MV-4-11 (cell line): ENCODE data around the gene VEZT.
"Not testable (repeated sequence)": the region's sequence is repeated elsewhere in the genome, so short reads cannot be mapped to it uniquely, and the experiment has no call there.

Experiments
- DNase-seq: peaks from one replicate; lab custom pipeline; 2025; lab: John Stamatoyannopoulos, UW

Gene VEZT

GRCh38 chr12:95257541-95257940 lies 39.9 kb downstream of the VEZT start:
- DNase-seq = no peak

DNA sequence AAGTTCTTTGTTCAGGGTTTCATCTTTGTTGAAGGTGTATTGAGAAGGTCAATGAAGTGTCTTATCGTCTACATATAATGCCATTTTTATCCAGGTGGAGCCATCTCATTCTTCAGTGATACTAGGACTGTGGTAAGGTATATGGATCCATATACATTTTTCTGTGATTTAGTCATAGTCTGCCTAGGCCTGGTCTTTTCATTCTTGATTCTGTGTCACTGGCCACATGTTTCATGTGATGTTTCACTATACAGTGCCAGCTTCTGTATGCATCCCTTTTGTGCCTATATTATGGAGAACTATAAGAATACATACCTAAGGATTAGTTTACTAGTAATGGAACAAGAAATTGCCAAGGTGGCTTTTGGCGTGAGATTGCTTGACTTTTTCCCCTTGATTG lies 40.5 kb downstream of the VEZT start:
- no peak for DNase-seq

DNA sequence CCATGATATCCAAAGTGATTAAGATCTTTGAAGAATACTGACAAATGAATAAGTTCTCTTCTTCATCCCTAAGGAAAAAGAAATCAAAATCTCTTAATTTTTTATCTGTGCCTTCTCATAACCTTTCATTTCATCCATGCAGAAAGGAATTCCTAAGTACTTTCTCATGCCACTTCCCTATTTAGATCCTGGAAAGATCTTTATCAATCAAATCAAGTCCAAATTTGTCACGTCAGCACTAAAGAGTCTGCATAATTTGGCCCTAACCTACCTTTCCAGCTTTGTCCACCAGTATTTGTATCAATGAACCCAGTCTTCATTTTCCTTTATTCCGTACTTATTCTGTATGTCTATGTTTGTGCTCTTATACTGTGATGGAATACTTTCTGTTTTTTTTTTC lies 41.2 kb downstream of the VEZT start:
- DNase-seq = no peak

GRCh38 chr12:95259368-95259767 lies 41.8 kb downstream of the VEZT start:
- DNase-seq = no peak

GRCh38 chr12:95261109-95261508 lies 43.5 kb downstream of the VEZT start:
- DNase-seq = no peak

DNA sequence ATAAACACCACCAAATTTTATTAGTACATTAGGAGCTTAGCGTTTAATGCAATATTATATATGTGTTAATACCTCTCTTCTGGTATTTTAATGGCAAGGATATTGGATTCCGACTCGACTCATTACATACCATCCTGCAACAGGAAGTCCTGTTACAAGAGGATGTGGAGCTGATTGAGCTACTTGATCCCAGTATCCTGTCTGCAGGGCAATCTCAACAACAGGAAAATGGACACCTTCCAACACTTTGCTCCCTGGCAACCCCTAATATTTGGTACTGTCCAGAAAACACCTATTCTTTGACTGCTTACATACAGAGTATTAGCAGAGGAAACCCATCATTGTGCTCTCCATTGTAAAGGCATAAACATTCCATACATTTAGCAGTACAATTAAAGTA lies 45.2 kb downstream of the VEZT start:
- no peak for DNase-seq

- no peak for DNase-seq
These were observed 48.2 kb downstream of the VEZT start for GRCh38 chr12:95265765-95266164.

DNA sequence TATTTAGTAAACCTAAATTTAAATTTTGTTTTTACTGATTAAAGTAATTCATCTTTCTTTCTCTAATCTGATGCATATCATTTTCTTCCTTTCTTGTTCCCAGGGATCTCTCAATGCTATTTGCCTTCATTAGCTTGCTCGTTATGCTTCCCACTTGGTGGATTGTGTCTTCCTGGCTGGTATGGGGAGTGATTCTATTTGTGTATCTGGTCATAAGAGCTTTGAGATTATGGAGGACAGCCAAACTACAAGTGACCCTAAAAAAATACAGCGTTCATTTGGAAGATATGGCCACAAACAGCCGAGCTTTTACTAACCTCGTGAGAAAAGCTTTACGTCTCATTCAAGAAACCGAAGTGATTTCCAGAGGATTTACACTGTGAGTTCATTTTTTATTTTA lies 48.6 kb downstream of the VEZT start:
- no peak for DNase-seq

GRCh38 chr12:95269892-95270291 lies 52.3 kb downstream of the VEZT start:
- DNase-seq = no peak

DNA sequence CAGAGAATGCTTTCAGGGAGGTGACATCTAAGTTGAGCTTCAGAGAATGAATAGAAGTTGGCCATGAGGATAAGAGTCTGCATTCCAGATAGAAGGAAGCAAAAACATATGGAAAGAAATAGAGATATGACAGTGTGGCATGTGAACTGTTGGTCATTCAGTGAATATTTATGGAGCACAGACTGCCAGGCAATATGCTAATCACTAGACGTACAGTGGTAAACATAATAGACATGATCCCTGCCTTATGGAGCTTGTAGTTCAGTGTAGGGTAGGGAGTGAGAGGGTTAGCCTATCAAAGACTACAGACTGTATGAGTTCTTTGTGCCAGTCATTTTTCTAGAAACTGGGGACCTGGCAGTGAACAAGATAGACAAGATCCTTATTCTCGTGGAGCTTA lies 53.9 kb downstream of the VEZT start:
- no peak for DNase-seq

DNA sequence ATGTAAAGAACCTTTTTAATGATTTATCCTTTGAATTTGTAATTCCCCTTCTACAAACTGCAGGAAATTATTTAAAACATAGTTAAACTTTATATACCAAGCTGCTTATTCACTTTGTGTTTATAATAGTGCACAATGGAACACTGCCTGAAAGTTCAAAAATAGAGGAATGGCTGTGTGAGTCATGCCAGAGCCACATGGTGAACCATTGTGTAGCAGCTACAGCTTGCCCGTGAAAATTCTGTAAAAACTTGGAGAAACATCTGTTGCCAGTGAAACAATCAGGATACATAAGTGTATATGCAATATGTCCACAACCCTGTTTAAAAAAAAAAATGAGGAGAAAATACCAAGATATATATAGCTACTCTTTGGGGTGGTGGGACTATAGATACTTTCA lies 59.5 kb downstream of the VEZT start:
- DNase-seq = no peak

- DNase-seq = no peak
These were observed 62.2 kb downstream of the VEZT start for GRCh38 chr12:95279856-95280255.

GRCh38 chr12:95282266-95282665 lies 64.7 kb downstream of the VEZT start:
- DNase-seq = no peak

DNA sequence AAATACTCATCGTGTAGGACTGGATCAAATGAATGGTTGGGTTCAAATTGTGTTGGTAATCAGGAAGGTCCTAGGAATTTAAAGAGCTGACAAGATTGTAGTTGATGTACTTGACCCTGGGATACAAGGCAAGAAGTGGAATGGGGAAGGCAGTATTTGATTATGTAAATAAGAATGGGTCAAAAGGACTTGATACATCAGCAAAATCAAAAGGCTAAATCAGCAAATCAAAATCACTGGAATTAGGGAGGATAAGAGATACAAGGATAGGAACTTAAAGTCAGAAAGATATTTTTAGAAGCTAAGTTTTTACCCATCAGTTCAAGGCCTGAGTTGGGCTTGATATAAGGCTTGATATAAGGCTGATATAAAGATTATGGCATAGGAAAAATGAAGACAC lies 65.8 kb downstream of the VEZT start:
- DNase-seq = no peak

- no peak for DNase-seq
These were observed 69.1 kb downstream of the VEZT start for GRCh38 chr12:95286713-95287112.

DNA sequence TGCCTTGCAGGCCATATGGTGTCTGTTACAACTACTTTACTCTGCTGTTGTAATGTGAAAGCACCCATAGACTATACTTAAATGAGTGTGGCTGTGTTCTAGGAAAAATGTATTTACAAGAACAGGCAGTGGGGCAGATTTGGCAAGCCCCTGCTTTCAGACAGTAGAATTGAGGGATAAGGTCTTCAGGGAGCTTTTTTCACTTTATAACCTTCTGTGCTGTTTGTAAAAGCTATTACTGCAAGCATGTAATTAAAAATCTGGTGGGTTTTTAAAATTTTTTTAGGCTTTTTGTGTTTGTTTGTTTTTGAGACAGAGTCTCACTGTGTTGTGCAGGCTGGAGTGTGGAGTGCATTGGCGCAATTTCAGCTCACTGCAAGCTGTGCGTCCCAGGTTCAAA lies 73.9 kb downstream of the VEZT start:
- DNase-seq = no peak

GRCh38 chr12:95298916-95299315 lies 81.3 kb downstream of the VEZT start:
- no peak for DNase-seq

- DNase-seq = no peak
These were observed 82.7 kb downstream of the VEZT start for GRCh38 chr12:95300286-95300685.

- no peak for DNase-seq
These were observed 85.9 kb downstream of the VEZT start for GRCh38 chr12:95303476-95303875.

GRCh38 chr12:95304673-95305198 lies 87.1 kb downstream of the VEZT start:
- no peak for DNase-seq

DNA sequence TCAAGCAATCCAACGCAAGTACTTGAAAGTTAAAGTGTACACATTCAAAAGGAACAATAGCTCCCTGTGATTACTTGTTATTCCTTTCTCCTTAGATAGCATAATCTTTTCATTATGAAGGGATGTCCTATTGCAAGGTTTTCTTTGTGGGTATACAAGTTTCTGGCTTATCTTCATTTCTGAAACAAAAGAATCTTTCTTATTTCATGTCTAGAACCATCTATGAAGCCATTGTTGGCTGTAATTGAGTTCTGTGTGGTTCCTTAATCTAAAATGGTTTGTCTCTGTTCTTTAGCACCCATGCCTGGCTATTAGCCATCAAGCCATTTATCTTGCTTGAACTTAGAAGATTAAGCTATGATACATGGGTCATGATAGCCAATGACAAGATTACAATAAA lies 95.0 kb downstream of the VEZT start:
- DNase-seq = no peak

GRCh38 chr12:95314756-95315155 lies 97.1 kb downstream of the VEZT start:
- not testable (repeated sequence) for DNase-seq

DNA sequence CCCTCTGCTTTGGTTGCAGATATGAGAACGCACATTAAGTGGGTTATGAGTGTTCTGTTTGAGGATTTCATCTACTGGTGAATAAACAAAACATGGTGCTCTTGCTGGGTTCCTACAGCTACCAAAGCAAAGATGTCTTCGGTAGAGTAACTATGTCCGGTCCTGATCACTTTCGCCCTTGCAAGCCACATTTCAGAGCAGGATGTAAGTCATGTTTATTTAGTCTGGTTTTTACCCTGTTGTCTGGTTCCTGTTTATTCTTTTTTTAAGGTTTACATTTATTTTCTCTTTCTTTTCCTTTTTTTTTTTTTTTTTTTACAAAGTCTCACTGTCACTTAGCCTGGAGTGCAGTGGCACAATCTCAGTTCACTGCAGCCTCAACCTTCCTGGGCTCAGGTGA lies 99.2 kb downstream of the VEZT start:
- DNase-seq = no peak

- DNase-seq = no peak
These were observed 100.5 kb downstream of the VEZT start for GRCh38 chr12:95318071-95318545.
